Activated CD8-positive, alpha-beta memory T cell treated with anti-CD3 and anti-CD28 coated beads for 48 hours (primary cell): ENCODE results near the gene FUT1.
"Not testable (repeated sequence)": the region's sequence is repeated elsewhere in the genome, so short reads cannot be mapped to it uniquely, and the experiment has no call there.

Experiments
- DNase-seq, 3 experiments: peaks; one replicate each; pipeline ENCODE4 v3.0.0-alpha.2; 2020; ENCODE audit warnings: low read depth in 2 of 3, low spot score in 2 of 3

Gene FUT1

GRCh38 chr19:48752496-48753365 is at the start of gene FUT1:
FUT1 (minus strand) TSS chr19:48752641; CDS start chr19:48751281, 1,360 bp downstream.
- no peak for DNase-seq

GRCh38 chr19:48799358-48800300 is 47.2 kb upstream of the FUT1 start:
- DNase-seq, result no peak

- DNase-seq, result no peak
Measured at GRCh38 chr19:48798937-48799336, 46.5 kb upstream of the FUT1 start.

- no peak for DNase-seq
Measured at GRCh38 chr19:48797103-48797502, 44.7 kb upstream of the FUT1 start.

- no peak for DNase-seq
Measured at GRCh38 chr19:48796298-48797083, 44.0 kb upstream of the FUT1 start.

GRCh38 chr19:48795685-48796070 is 43.2 kb upstream of the FUT1 start:
- no peak for DNase-seq

GRCh38 chr19:48795055-48795684 is 42.7 kb upstream of the FUT1 start:
- peak; percentile 54 to 73 (median 71) for DNase-seq

GRCh38 chr19:48794291-48794690 is 41.9 kb upstream of the FUT1 start:
- DNase-seq, result no peak

- no peak for DNase-seq
Measured at GRCh38 chr19:48793271-48793670, 40.8 kb upstream of the FUT1 start.

GRCh38 chr19:48787331-48787730 is 34.9 kb upstream of the FUT1 start:
- DNase-seq, result not testable (repeated sequence)

- DNase-seq, result not testable (repeated sequence)
Measured at GRCh38 chr19:48786422-48786821, 34.0 kb upstream of the FUT1 start.

GRCh38 chr19:48784527-48784926 is 32.1 kb upstream of the FUT1 start:
- no peak for DNase-seq

- DNase-seq, result no peak
Measured at GRCh38 chr19:48780631-48781391, 28.4 kb upstream of the FUT1 start.

GRCh38 chr19:48779636-48780035 is 27.2 kb upstream of the FUT1 start:
- no peak for DNase-seq

- DNase-seq, result no peak
Measured at GRCh38 chr19:48777720-48778119, 25.3 kb upstream of the FUT1 start.

- no peak for DNase-seq
Measured at GRCh38 chr19:48777139-48777538, 24.7 kb upstream of the FUT1 start.

- DNase-seq, result no peak
Measured at GRCh38 chr19:48772503-48772953, 20.1 kb upstream of the FUT1 start.

- DNase-seq, result no peak
Measured at GRCh38 chr19:48770734-48771472, 18.5 kb upstream of the FUT1 start.

GRCh38 chr19:48770266-48770665 is 17.8 kb upstream of the FUT1 start:
- DNase-seq, result no peak
